H9 (cell line): ENCODE results near the gene KBTBD3. TPM values are rescaled to one million over a fixed set of nuclear protein-coding genes. Genes with fewer than 3 reads are reported as not detected.
"Not testable (repeated sequence)": the region's sequence is repeated elsewhere in the genome, so short reads cannot be mapped to it uniquely, and the experiment has no call there.

ENCODE experiments used
- DNase-seq: peaks from one replicate; pipeline ENCODE4 v3.0.0-alpha.2; 2017
- H2AFZ ChIP-seq: one replicate; pipeline ENCODE4 v1.6.1; 2013; ENCODE audit warnings: mild to moderate bottlenecking, low read length, control low read depth, moderate library complexity
- H2AK5ac ChIP-seq: 2 replicates; pipeline ENCODE4 v1.6.1; 2013; ENCODE audit warnings: low read length, control low read depth, mixed read lengths; ENCODE audit not compliant: insufficient read length
- H2BK120ac ChIP-seq: one replicate; pipeline ENCODE4 v1.6.1; 2013; ENCODE audit warnings: low read depth, mild to moderate bottlenecking, low read length, control low read depth, inconsistent platforms; ENCODE audit not compliant: poor library complexity, severe bottlenecking
- H2BK12ac ChIP-seq: 2 replicates; pipeline ENCODE4 v1.6.1; 2013; ENCODE audit warnings: low read length, control low read depth, mixed read lengths, low read depth; ENCODE audit not compliant: insufficient read length
- H2BK15ac ChIP-seq: 2 replicates; pipeline ENCODE4 v1.6.1; 2013; ENCODE audit warnings: low read depth, low read length, control low read depth
- H2BK20ac ChIP-seq: one replicate; pipeline ENCODE4 v1.6.1; 2013; ENCODE audit warnings: low read depth, mild to moderate bottlenecking, low read length, control low read depth, inconsistent platforms; ENCODE audit not compliant: poor library complexity, severe bottlenecking
- H2BK5ac ChIP-seq: 2 replicates; pipeline ENCODE4 v1.6.1; 2013; ENCODE audit warnings: low read length, control low read depth, mixed read lengths; ENCODE audit not compliant: insufficient read length
- H3K14ac ChIP-seq: 2 replicates; pipeline ENCODE4 v1.6.1; 2013; ENCODE audit warnings: low read length, control low read depth; ENCODE audit not compliant: insufficient read depth
- H3K18ac ChIP-seq: 2 replicates; pipeline ENCODE4 v1.6.1; 2013; ENCODE audit warnings: low read depth, mild to moderate bottlenecking, mixed read lengths, low read length, control low read depth; ENCODE audit not compliant: insufficient read length
- H3K23ac ChIP-seq: 2 replicates; pipeline ENCODE4 v1.6.1; 2013; ENCODE audit warnings: low read length, control low read depth, mixed read lengths, low read depth; ENCODE audit not compliant: insufficient read length
- H3K23me2 ChIP-seq: 2 replicates; pipeline ENCODE4 v1.6.1; 2013; ENCODE audit warnings: low read depth, mild to moderate bottlenecking, mixed read lengths, low read length, control low read depth; ENCODE audit not compliant: insufficient read length, poor library complexity, severe bottlenecking
- H3K27ac ChIP-seq: 2 replicates; pipeline ENCODE4 v1.5.1; 2013; ENCODE audit warnings: low read length, control low read depth, mixed read lengths, low read depth; ENCODE audit not compliant: insufficient read length
- H3K27me3 ChIP-seq: 2 replicates; pipeline ENCODE4 v1.6.1; 2013; ENCODE audit warnings: low read length, control low read depth, inconsistent platforms; ENCODE audit not compliant: insufficient read depth
- H3K4ac ChIP-seq: 2 replicates; pipeline ENCODE4 v1.6.1; 2013; ENCODE audit warnings: low read depth, mild to moderate bottlenecking, control low read depth, inconsistent platforms, low read length, moderate library complexity
- H3K4me1 ChIP-seq: 2 replicates; pipeline ENCODE4 v1.6.1; 2013; ENCODE audit warnings: low read length, control low read depth, inconsistent platforms; ENCODE audit not compliant: insufficient read depth
- H3K4me2 ChIP-seq: 2 replicates; pipeline ENCODE4 v1.6.1; 2013; ENCODE audit warnings: low read length, control low read depth, mixed read lengths; ENCODE audit not compliant: insufficient read length, insufficient read depth
- H3K56ac ChIP-seq: 2 replicates; pipeline ENCODE4 v1.6.1; 2013; ENCODE audit warnings: low read depth, mild to moderate bottlenecking, mixed read lengths, low read length, control low read depth; ENCODE audit not compliant: insufficient read length
- H3K79me1 ChIP-seq: 2 replicates; pipeline ENCODE4 v1.6.1; 2013; ENCODE audit warnings: low read depth, mild to moderate bottlenecking, moderate library complexity, low read length, control low read depth, inconsistent platforms; ENCODE audit not compliant: insufficient read depth, poor library complexity, severe bottlenecking
- H3K79me2 ChIP-seq: 2 replicates; pipeline ENCODE4 v1.6.1; 2013; ENCODE audit warnings: low read length, control low read depth, inconsistent platforms; ENCODE audit not compliant: insufficient read depth
- H3K9ac ChIP-seq: 2 replicates; pipeline ENCODE4 v1.6.1; 2013; ENCODE audit warnings: low read length, control low read depth, mixed read lengths; ENCODE audit not compliant: insufficient read length; ENCODE audit errors: extremely low read depth
- H3K9me3 ChIP-seq: one replicate; pipeline ENCODE4 v1.6.1; 2013; ENCODE audit warnings: low read depth, low read length, inconsistent platforms; ENCODE audit not compliant: control insufficient read depth
- H3T11ph ChIP-seq: one replicate; pipeline ENCODE4 v1.6.1; 2013; ENCODE audit warnings: mild to moderate bottlenecking, low read length, control low read depth, inconsistent platforms
- H4K20me1 ChIP-seq: one replicate; pipeline ENCODE4 v1.6.1; 2013; ENCODE audit not compliant: control insufficient read depth, insufficient read length, insufficient read depth
- H4K5ac ChIP-seq: 2 replicates; pipeline ENCODE4 v1.6.1; 2013; ENCODE audit warnings: low read depth, mild to moderate bottlenecking, mixed read lengths, low read length, control low read depth; ENCODE audit not compliant: insufficient read length
- H4K8ac ChIP-seq: replicated peaks from 2 replicates; pipeline ENCODE4 v1.6.1; 2013; ENCODE audit warnings: low read length, control low read depth, mixed read lengths, low read depth; ENCODE audit not compliant: insufficient read length
- H4K91ac ChIP-seq: 2 replicates; pipeline ENCODE4 v1.6.1; 2013; ENCODE audit warnings: low read depth, mild to moderate bottlenecking, moderate library complexity, mixed read lengths, low read length, control low read depth; ENCODE audit not compliant: insufficient read length
- H3K27ac Mint-ChIP-seq, 3 experiments: 2 replicates in 2 of 3; 3 replicates in 1 of 3; pipeline ENCODE4 v1.8.0; 2020 to 2021; ENCODE audit warnings: mixed read lengths in 3 of 3, mild to moderate bottlenecking in 1 of 3, moderate library complexity in 1 of 3
- H3K27me3 Mint-ChIP-seq: 2 replicates; pipeline ENCODE4 v1.8.0; 2021; ENCODE audit warnings: low read depth, mild to moderate bottlenecking, moderate library complexity, mixed read lengths
- H3K36me3 Mint-ChIP-seq, 3 experiments: 2 replicates in 2 of 3; 3 replicates in 1 of 3; pipeline ENCODE4 v1.8.0; 2020 to 2021; ENCODE audit warnings: low read depth in 3 of 3, mixed read lengths in 3 of 3; ENCODE audit not compliant: insufficient read depth in 1 of 3
- H3K4me1 Mint-ChIP-seq, 2 experiments: 2 replicates each; pipeline ENCODE4 v1.8.0; 2020; ENCODE audit warnings: mixed read lengths in 2 of 2
- H3K4me3 Mint-ChIP-seq, 2 experiments: 2 replicates in 1 of 2; 3 replicates in 1 of 2; pipeline ENCODE4 v1.8.0; 2020 to 2021; ENCODE audit warnings: mild to moderate bottlenecking in 2 of 2, mixed read lengths in 2 of 2, moderate library complexity in 1 of 2
- H3K9me3 Mint-ChIP-seq, 2 experiments: 2 replicates in 1 of 2; 3 replicates in 1 of 2; pipeline ENCODE4 v1.8.0; 2020; ENCODE audit warnings: mild to moderate bottlenecking in 2 of 2, mixed read lengths in 2 of 2, moderate library complexity in 1 of 2
- CTCF ChIP-seq: fragments of 200-600 bp; sonication (generic); conservative IDR thresholded peaks from 3 replicates; pipeline ENCODE4 v1.8.0; 2021; ENCODE audit warnings: antibody characterized with exemption, mild to moderate bottlenecking
- WGBS: extraction: QIAGEN DNeasy Blood & Tissue Kit; methylation state at CpG from one replicate; pipeline ENCODE4 v1.1.7; 2013; ENCODE audit warnings: missing lambda C conversion rate, low lambda C conversion rate, mixed read lengths; ENCODE audit not compliant: insufficient read length; ENCODE audit errors: extremely low coverage; 5-methylcytosine and 5-hydroxymethylcytosine counted together
- total RNA-seq: library from RNA; stranded (reverse); gene quantifications from 2 replicates; pipeline ENCODE4 v1.2.1, GENCODE V29; 2021

The KBTBD3 gene
- total RNA-seq, 1 experiment from 2014 or later = 2.4 TPM

- Histone ChIP-seq H2AK5ac (no peak overlapping the region), H3K4me2 (no peak overlapping the region), H3K79me2 (peaks cover 5% of the 10 kb centered on the region; the same call in 1 of the 2 replicates), H3K23me2 (no peaks in the 10 kb centered on the region), H3T11ph (no peak overlapping the region), H3K4me1 (peaks cover 4% of the 10 kb centered on the region; the same call in 1 of the 2 replicates), H2BK12ac (no peak overlapping the region), H3K14ac (no peak overlapping the region), H3K9me3 (no peaks in the 10 kb centered on the region), H3K27me3 (no peaks in the 10 kb centered on the region), H3K18ac (no peak overlapping the region), H2BK120ac (no peak overlapping the region), H4K91ac (no peak overlapping the region), H2AFZ (no peak overlapping the region), H4K20me1 (no peaks in the 10 kb centered on the region), H2BK20ac (no peak overlapping the region), H3K23ac (no peak overlapping the region), H3K4ac (no peak overlapping the region), H3K9ac (no peak overlapping the region), H3K79me1 (peaks cover 7% of the 10 kb centered on the region), H2BK15ac (no peak overlapping the region), H3K27ac (no peak overlapping the region), H2BK5ac (no peak overlapping the region), H3K56ac (no peak overlapping the region), H4K5ac (no peak overlapping the region), H4K8ac (no peak overlapping the region)
- Mint-ChIP-seq H3K4me1 (peaks cover 21 to 28% of the 10 kb centered on the region in 2 experiments), H3K9me3 (peaks cover 3 to 5% of the 10 kb centered on the region in 2 experiments; a peak in 4 of 5 replicates), H3K4me3 (no peak overlapping the region), H3K27ac (peak overlapping the region in 1 of 3 experiments; percentile 21; a peak in 2 of 7 replicates), H3K27me3 (no peaks in the 10 kb centered on the region), H3K36me3 (peaks cover 44 to 48% (median 46%) of the 10 kb centered on the region in 3 experiments)
- DNase-seq = no peak
- no peak for TF ChIP-seq CTCF
- WGBS = no CpG with 5 or more reads among the region's 2 CpGs
Measured at GRCh38 chr11:106011481-106011880, 65.7 kb downstream of the KBTBD3 start.

DNA sequence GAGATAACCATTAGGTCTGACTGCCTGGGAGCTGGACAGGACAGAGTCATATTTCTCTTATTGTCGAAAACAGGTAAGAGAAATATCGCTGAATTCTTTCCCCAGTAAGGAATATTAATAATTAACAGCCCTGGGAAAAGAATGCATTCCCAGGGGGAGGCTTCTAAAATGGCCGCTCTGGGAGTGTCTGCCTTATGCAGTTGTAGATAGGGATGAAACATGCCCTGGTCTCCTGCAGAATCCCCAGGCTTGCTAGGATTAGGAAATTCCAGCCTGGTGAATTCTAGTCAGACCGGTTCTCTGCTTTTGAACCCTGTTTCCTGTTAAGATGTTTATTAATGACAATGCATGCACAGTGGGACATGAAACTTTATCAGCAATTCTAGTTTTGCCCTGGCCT is 74.1 kb downstream of the KBTBD3 start:
- H3K9ac ChIP-seq, H3K4ac ChIP-seq, H3K27ac ChIP-seq, H3K79me2 ChIP-seq, H3K27me3 Mint-ChIP-seq, H3K27me3 ChIP-seq, H4K8ac ChIP-seq, H2BK12ac ChIP-seq, H3K18ac ChIP-seq, H3K9me3 ChIP-seq, H2BK20ac ChIP-seq, H3K4me1 Mint-ChIP-seq, H3K4me1 ChIP-seq, H3K14ac ChIP-seq, H2BK5ac ChIP-seq, H3K4me2 ChIP-seq, H2BK15ac ChIP-seq, H4K91ac ChIP-seq, H4K20me1 ChIP-seq, H4K5ac ChIP-seq, H3K56ac ChIP-seq, DNase-seq, H2AFZ ChIP-seq, H2AK5ac ChIP-seq, H3K23me2 ChIP-seq, H3T11ph ChIP-seq, H2BK120ac ChIP-seq, H3K4me3 Mint-ChIP-seq, H3K79me1 ChIP-seq, H3K23ac ChIP-seq: not testable (repeated sequence)
- WGBS = no CpG with 5 or more reads among the region's 4 CpGs
- peak overlapping the region in 2 of 3 experiments; percentile 25 to 66; a peak in 2 of 7 replicates for H3K27ac Mint-ChIP-seq
- H3K36me3 Mint-ChIP-seq = peaks cover 55 to 73% (median 64%) of the 10 kb centered on the region in 3 experiments
- H3K9me3 Mint-ChIP-seq = peaks cover 25 to 31% of the 10 kb centered on the region in 2 experiments
